SHP77 (cell line): Measurements from ENCODE around the gene HPCA.

Experiments
- DNase-seq, 2 experiments: peaks; one replicate each; lab custom pipeline; 2025; lab: John Stamatoyannopoulos, UW

The HPCA gene

GRCh38 chr1:32889731-32890278 lies 3.5 kb downstream of the HPCA start:
- DNase-seq: no peak

DNA sequence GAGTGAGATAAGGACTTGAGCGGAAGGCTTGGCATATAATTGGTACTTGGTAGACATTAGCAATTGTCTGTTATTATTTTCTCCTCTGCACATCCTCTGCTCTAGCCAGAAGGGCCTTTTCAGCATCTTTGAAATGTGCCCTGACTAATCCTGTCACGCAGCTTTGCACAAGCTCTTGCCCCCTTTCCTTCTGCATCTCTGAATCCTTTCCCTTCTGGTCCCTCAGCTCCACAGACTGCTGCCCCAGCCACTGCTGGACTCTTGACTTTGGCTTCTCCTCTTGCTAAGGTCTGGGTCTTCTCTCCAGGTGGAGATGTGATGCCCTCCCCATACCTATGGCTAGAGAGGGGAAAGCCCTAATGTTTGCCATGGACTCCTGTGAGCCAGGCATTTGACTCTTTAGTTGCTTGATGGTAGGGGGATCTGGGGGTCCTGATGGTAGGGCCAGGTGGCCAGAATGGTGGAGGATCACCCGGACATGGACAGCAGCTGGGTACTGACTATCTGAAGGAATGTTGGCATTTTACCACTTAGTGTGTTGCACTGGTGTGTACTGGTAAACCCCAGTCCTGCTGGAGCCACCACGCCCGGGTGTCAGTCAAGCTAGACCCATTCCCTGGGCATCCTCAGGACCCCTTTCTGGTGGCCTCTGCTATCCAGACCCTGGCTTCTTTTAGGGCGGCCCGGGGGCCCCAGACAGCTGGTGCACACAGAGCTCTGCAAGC lies 4.4 kb downstream of the HPCA start:
- DNase-seq: no peak

GRCh38 chr1:32891241-32891570 lies 4.9 kb downstream of the HPCA start:
- no peak for DNase-seq

DNA sequence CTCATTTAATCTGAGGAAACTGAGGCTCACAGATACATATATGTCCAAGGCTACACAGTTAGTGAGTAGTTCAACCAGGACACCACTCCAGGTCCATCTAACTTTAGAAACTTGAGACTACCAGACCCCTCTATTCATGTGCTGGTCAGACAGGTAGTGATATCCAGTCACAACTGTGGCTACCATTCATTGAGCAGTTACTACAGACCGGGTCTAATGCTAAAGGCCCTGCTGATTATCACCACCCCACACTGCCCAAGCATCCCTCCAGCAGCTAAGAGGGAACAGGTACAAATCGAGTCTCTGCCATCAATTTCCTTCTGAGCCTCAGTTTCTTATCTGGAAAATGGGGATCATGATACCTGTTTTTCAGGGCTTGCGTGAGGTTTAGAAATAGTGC lies 5.3 kb downstream of the HPCA start:
- no peak for DNase-seq

GRCh38 chr1:32892368-32893197 lies 6.3 kb downstream of the HPCA start:
- peak; percentile 16 to 58 for DNase-seq

DNA sequence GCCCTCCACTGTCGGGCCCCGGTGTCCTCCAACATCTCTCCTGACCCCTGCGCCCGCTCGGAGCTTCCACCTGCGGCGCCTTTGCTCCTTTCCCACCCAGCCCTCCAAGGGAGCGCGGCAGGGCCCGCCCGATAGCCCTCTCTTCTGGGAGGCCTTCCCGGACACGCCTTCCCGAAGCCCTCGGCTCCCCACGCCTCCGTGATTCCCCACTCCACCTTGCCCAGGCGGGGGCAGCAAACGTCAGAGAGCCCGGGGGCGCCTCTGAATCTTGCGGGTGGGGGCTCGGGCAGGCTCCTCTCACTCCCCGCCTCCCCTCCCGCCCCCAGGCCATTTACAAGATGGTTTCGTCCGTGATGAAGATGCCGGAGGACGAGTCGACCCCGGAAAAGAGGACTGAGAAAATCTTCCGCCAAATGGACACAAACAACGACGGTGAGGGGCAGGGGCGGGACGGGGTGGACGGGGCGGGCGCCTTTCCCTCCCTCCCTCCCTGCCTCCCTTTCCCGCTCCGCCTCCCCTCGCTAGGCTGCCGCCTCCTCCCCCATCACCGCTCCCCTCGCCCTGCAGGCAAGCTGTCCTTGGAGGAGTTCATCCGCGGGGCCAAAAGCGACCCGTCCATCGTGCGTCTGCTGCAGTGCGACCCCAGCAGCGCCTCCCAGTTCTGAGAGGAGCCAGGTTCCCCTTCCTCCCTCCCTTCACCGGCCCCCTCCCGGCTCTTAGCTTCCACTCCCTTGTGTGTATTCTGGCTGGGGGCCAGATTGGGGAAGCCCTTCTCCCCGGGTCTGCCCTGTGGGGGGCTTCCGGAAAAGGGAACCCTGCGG lies 7.1 kb downstream of the HPCA start:
- DNase-seq: no peak

DNA sequence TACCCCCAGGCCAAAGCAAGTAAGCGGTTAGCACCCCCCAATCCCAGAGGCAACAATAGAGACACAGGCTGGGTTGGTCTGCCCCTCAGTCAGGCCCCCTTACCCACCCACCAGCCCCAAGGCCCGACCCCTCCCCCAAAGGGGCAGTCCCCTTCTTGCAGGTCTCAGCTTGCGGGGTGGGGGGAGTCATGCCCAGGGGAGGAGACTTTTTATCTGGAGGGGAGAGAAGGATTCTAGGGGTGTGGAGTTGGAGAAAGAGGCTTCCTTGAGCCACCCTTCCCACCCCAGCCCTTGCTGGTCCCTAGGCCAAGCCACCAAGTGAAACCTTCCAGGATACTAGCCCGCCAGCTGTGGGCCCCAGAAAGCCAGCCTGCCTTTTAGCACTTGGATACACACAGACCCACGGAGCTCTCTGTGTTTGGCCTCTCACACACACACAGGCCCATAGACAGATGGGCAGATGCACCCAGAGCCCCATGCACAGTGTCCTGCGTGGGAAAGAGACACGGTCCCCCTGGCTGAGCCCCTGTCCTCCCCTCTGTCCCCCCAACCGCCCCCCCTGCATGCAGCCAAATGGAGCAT lies 7.8 kb downstream of the HPCA start:
- no peak for DNase-seq

- DNase-seq: no peak
These were observed 8.4 kb downstream of the HPCA start for GRCh38 chr1:32894681-32895080.

DNA sequence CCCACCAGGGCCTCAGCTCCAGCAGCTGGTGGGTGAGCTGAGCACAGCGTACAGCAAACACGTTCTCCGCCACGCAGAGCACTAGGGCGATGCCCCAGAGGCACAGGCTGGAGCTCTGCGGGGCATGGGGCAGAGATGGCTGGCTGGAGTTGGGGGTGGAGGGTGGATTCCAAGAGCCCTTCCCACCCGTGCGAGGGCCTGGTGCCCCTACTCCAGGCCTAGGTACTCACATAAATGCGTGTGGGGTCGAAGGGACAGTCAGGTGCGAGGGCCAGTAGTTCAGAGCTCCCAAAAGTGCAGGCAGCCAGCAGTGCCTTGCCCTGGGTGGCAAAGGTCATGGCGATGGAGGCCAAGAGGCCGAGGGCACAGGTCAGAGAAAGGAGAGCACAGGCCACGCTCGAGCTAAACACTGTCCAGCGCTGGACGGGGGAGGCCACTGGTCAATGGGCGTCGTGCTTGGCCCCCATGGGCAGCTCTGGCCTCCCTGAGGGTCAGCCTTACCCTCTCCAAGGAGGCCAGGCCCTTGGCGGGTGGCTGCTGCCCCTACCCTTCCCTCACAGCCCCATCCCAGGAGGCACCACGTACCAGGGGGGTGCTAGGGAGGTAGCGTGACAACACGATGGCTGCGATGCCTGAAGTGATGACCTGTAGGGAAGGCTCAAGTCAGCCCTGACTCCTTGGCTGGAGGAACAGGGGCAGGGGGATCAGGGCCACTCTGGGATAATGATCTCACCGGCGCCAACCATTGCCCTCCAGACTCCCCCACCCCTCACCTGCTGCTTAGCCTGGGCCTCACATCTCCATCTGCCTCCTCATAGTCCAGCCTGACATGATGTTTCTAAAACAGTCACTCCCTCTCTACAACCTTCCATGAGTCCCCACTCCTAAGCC lies 9.3 kb downstream of the HPCA start:
- DNase-seq: no peak

GRCh38 chr1:32896451-32896850 lies 10.2 kb downstream of the HPCA start:
- no peak for DNase-seq

- DNase-seq: no peak
These were observed 11.1 kb downstream of the HPCA start for GRCh38 chr1:32897082-32898049.

DNA sequence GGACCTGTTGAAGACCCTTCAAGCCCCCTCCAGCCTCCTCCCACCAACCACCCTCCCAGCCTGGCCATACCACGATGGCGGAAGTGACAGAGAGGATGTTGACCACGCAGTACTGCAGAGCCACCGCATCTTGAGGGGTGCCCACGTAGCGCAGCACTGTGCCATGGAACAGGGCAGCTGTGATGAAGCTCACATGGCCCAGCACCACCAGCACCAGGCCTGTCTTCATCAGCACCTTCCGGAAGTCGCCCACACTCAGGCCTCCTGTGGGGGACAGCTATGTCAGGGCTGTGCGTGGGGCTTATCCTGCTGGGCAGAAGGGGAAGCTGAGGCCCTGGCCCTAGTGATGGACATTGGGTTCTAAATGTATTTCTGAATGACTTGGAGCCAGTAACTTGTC lies 11.8 kb downstream of the HPCA start:
- no peak for DNase-seq

- no peak for DNase-seq
These were observed 12.7 kb downstream of the HPCA start for GRCh38 chr1:32898958-32899357.

DNA sequence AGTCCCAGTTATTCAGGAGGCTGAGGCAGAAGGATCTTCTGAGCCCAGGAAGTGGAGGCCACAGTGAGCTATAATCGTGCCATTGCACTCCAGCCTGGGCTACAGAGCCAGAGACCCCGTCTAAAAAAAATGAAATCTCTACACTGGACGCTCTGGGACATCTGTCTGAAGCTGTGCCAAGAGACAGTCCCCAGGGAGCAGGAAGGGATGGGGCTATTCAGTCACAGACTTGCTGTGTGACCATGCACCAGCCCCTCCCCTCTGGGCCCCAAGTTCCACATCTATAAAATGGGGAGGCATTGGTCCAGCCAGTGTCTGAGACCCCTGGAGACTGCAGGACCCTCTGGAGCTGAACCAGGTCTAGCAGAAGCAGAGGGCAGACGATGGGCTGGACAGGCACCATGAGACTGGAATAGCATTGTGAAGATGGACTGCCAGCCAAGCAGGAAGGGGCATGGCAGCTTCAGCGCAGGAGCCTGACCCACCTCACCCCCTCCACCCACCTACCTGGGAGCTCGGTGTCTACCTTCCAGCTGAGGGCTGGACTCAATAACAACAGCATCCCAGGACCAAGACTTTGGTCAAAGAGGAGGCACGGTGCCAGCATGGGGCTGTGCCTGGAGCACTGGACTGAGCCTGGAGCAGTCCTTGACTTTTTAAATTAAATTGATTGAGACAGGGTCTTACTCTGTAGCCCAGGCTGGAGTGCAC lies 13.4 kb downstream of the HPCA start:
- no peak for DNase-seq

DNA sequence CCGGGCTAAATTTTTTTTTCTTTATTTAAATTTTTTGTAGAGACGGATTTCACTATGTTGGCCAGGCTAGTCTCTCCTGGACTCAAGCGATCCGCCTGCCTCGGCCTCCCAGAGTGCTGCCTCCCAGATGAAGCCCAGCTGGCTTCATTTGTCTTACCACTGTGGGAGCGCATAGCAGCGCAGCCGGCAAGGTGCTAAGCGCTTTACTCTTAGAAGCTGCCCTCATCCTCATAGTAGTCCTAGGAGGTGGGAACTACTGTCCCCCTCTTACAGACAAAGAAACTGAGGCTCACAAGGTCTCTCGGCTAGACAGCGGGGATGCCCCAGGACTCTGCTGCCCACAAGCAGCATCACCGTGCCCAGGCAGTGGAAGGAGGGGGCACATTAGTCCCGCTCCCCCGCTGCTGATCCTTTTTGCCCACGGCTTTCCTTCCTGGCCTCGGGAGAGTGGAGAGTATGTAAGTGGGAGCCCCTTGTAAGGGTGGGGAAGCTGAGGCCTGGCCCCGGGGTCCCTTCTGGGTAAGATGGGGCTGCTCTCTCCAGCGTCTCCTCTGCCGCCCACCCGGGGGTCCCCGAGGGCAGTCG lies 14.2 kb downstream of the HPCA start:
- DNase-seq: no peak

- DNase-seq: no peak
These were observed 14.9 kb downstream of the HPCA start, which contains the start of gene TMEM54 for GRCh38 chr1:32900956-32901822. Gene TMEM54 (minus strand): TSS chr1:32901389. CDS start chr1:32901238, 151 bp downstream.

DNA sequence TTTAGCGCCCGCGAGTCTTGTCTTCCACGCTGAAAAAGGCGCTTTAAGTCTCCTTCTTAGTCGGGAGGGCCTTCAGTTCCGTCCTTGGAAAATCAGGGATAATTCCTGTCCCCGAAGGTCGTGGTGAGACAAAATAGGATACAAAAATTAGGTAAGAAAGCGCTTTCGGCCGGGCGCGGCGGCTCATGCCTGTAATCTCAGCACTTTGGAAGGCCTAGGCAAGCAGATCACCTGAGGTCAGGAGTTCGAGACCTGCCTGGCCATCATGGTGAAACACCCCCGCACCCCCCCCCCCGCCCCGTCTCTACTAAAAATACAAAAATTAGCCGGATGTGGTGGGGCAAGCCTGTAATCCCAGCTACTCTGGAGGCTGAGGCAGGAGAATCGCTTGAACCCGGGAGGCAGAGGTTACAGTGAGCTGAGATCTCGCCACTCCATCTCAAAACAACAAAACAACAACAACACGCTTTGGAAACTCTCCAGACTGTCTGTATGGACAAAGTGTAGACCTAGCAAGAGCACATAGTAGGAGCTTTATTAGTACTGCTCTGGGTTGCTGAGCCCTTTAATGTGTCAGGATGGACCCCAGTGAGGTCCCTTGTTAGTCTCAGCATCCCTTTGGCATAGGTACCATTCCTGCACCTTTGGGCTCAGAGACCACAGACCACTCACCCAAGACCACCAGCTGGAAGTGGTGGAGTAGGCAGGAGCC lies 15.7 kb downstream of the HPCA start:
- DNase-seq: no peak
